ENCODE data around the gene ZNF592. TPM values are rescaled to one million over a fixed set of nuclear protein-coding genes. Genes with fewer than 3 reads are reported as not detected.

ZNF592 gene
- total and polyA plus RNA-seq, 2 of the 13 experiments (the other 11 are each of a cell fraction or from before 2014, with no cell fraction given) = 8.2 to 9.8 TPM

DNA sequence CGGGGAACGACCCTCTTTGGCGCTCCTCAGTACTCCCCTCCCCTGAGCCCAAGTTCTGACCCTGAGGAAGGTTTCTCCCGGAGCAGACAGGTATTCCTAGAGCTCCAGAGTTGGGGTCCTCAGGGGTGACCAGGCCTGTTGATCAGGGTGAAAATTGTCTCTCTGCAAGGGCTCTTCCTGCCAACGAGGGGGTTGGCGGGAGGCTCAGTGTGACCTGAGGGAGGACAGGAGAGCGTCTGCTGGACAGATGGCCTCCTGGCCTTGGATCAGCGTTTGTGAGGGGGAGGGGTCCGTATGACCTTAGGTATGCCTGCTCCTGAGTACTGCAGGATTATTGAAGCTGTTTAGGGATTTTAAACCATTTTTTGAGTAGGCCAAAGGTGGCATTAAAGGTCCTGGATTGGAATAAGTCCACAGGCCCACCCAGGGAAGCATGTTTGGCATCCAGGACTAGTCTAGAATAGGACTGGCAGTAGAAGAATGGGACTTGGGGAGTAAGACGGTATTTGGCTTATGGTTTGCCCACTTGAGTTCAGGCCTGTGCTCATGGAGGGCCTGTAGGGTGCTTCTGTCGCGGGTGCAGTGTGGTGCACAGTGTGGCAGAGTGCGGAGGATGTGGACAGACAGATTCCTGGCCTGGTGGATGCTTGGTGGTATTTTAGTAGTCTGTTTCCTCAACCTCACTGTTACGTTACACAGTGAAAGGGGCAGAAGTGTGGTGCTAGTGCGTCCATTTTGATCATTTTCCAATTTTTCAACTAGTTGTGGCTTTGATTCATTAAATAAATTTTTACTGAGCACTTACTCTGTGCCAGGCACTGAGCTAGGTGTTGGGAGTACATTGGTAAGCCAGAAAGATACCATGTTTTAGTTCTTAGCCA lies 959 bp downstream of the ZNF592 start (continued):
- TF ChIP-seq, protein P1, sequence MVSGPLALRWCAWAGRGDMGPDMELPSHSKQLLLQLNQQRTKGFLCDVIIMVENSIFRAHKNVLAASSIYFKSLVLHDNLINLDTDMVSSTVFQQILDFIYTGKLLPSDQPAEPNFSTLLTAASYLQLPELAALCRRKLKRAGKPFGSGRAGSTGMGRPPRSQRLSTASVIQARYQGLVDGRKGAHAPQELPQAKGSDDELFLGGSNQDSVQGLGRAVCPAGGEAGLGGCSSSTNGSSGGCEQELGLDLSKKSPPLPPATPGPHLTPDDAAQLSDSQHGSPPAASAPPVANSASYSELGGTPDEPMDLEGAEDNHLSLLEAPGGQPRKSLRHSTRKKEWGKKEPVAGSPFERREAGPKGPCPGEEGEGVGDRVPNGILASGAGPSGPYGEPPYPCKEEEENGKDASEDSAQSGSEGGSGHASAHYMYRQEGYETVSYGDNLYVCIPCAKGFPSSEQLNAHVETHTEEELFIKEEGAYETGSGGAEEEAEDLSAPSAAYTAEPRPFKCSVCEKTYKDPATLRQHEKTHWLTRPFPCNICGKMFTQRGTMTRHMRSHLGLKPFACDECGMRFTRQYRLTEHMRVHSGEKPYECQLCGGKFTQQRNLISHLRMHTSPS (CRISPR knock-in tag; IDR thresholded peaks at IDR 0.05; ENCODE audit: low read depth) = no peak
- TF ChIP-seq CCDC6 (CRISPR knock-in tag; IDR thresholded peaks at IDR 0.05) = no peak
- TF ChIP-seq, protein P2, sequence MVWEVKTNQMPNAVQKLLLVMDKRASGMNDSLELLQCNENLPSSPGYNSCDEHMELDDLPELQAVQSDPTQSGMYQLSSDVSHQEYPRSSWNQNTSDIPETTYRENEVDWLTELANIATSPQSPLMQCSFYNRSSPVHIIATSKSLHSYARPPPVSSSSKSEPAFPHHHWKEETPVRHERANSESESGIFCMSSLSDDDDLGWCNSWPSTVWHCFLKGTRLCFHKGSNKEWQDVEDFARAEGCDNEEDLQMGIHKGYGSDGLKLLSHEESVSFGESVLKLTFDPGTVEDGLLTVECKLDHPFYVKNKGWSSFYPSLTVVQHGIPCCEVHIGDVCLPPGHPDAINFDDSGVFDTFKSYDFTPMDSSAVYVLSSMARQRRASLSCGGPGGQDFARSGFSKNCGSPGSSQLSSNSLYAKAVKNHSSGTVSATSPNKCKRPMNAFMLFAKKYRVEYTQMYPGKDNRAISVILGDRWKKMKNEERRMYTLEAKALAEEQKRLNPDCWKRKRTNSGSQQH (CRISPR knock-in tag; IDR thresholded peaks at IDR 0.05; ENCODE audit: low read depth) = peak; percentile 43; the same call in 1 of the 2 replicates
- no peak for TF ChIP-seq TCF7 (IDR thresholded peaks at IDR 0.05; ENCODE audit: low read depth)
- no peak for TF ChIP-seq NKX3-1 (CRISPR knock-in tag; IDR thresholded peaks at IDR 0.05)
- TF ChIP-seq NCOR1 (IDR thresholded peaks at IDR 0.05; ENCODE audit: borderline replicate concordance, low read length) = no peak
- no peak; the same call in 1 of the 2 replicates for TF ChIP-seq ZNF546 (CRISPR knock-in tag; conservative IDR thresholded peaks at IDR 0.05)
- TF ChIP-seq PHF5A (CRISPR knock-in tag; IDR thresholded peaks at IDR 0.05; ENCODE audit: low read depth, unreplicated experiment) = no peak
- peak; percentile 44; the same call in 1 of the 2 replicates for TF ChIP-seq ZKSCAN1 (IDR thresholded peaks at IDR 0.05; ENCODE audit: low read length)
- TF ChIP-seq REL (CRISPR knock-in tag; conservative IDR thresholded peaks at IDR 0.05) = no peak
- TF ChIP-seq SRSF4 (IDR thresholded peaks at IDR 0.05; ENCODE audit: low read depth, low read length, poor library complexity, severe bottlenecking) = no peak
- TF ChIP-seq WIZ (CRISPR knock-in tag; IDR thresholded peaks at IDR 0.05) = no peak
- TF ChIP-seq ZNF432 (CRISPR knock-in tag; IDR thresholded peaks at IDR 0.05; ENCODE audit: borderline replicate concordance) = no peak
- no peak for TF ChIP-seq SMARCC2 (IDR thresholded peaks at IDR 0.05)
- no peak for TF ChIP-seq ARNT (IDR thresholded peaks at IDR 0.05)
- 0 out of 2 replicates have a peak, but pooled peaks have one; percentile 7 for TF ChIP-seq EEA1 (CRISPR knock-in tag; IDR thresholded peaks at IDR 0.05; ENCODE audit: borderline replicate concordance)
- no peak for TF ChIP-seq TBP (CRISPR knock-in tag; IDR thresholded peaks at IDR 0.05)
- TF ChIP-seq ETV5 (CRISPR knock-in tag; IDR thresholded peaks at IDR 0.05; ENCODE audit: borderline replicate concordance) = peak; percentile 33; the same call in 1 of the 2 replicates
- TF ChIP-seq U2AF1 (optimal IDR thresholded peaks at IDR 0.05; ENCODE audit: low read depth, low read length) = no peak
- TF ChIP-seq PHB2 (IDR thresholded peaks at IDR 0.05; ENCODE audit: partially characterized antibody) = no peak
- TF ChIP-seq, protein P3, sequence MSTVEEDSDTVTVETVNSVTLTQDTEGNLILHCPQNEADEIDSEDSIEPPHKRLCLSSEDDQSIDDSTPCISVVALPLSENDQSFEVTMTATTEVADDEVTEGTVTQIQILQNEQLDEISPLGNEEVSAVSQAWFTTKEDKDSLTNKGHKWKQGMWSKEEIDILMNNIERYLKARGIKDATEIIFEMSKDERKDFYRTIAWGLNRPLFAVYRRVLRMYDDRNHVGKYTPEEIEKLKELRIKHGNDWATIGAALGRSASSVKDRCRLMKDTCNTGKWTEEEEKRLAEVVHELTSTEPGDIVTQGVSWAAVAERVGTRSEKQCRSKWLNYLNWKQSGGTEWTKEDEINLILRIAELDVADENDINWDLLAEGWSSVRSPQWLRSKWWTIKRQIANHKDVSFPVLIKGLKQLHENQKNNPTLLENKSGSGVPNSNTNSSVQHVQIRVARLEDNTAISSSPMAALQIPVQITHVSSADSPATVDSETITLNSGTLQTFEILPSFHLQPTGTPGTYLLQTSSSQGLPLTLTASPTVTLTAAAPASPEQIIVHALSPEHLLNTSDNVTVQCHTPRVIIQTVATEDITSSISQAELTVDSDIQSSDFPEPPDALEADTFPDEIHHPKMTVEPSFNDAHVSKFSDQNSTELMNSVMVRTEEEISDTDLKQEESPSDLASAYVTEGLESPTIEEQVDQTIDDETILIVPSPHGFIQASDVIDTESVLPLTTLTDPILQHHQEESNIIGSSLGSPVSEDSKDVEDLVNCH (CRISPR knock-in tag; IDR thresholded peaks at IDR 0.05) = no peak
- TF ChIP-seq ZNF33A (CRISPR knock-in tag; IDR thresholded peaks at IDR 0.05; ENCODE audit: borderline replicate concordance) = no peak
